ENCODE measurements around the gene GRIK3.

Gene GRIK3

GRCh38 chr1:36807262-36807661 is 227.1 kb downstream of the GRIK3 start:
- DNase-seq = no peak

GRCh38 chr1:36805979-36806640 is 228.2 kb downstream of the GRIK3 start:
- DNase-seq = no peak

GRCh38 chr1:36804669-36805314 is 229.5 kb downstream of the GRIK3 start:
- DNase-seq = no peak

GRCh38 chr1:36803868-36804570 is 230.3 kb downstream of the GRIK3 start:
- no peak for DNase-seq

GRCh38 chr1:36802018-36802417 is 232.3 kb downstream of the GRIK3 start:
- no peak for DNase-seq

GRCh38 chr1:36797761-36798160 is 236.6 kb downstream of the GRIK3 start:
- DNase-seq = no peak

- DNase-seq = no peak
These were observed 237.6 kb downstream of the GRIK3 start for GRCh38 chr1:36796733-36797132.

- DNase-seq = no peak
These were observed 238.2 kb downstream of the GRIK3 start for GRCh38 chr1:36796106-36796590.

- no peak for DNase-seq
These were observed 239.9 kb downstream of the GRIK3 start for GRCh38 chr1:36794460-36794859.

GRCh38 chr1:36793452-36793851 is 240.9 kb downstream of the GRIK3 start:
- no peak for DNase-seq

GRCh38 chr1:36792292-36792691 is 242.0 kb downstream of the GRIK3 start:
- DNase-seq = no peak

- no peak for DNase-seq
These were observed 244.1 kb downstream of the GRIK3 start for GRCh38 chr1:36790191-36790590.

- DNase-seq = no peak
These were observed 244.8 kb downstream of the GRIK3 start for GRCh38 chr1:36789535-36789934.

- DNase-seq = no peak
These were observed 246.9 kb downstream of the GRIK3 start for GRCh38 chr1:36787312-36787913.

- no peak for DNase-seq
These were observed 247.9 kb downstream of the GRIK3 start for GRCh38 chr1:36786425-36786824.

GRCh38 chr1:36784147-36784859 is 250.0 kb downstream of the GRIK3 start:
- no peak for DNase-seq

GRCh38 chr1:36783475-36783874 is 250.8 kb downstream of the GRIK3 start:
- DNase-seq = no peak

GRCh38 chr1:36782785-36783184 is 251.5 kb downstream of the GRIK3 start:
- no peak for DNase-seq

GRCh38 chr1:36782085-36782484 is 252.2 kb downstream of the GRIK3 start:
- DNase-seq = no peak

- DNase-seq = no peak
These were observed 253.2 kb downstream of the GRIK3 start for GRCh38 chr1:36781098-36781497.

- DNase-seq = no peak
These were observed 255.6 kb downstream of the GRIK3 start for GRCh38 chr1:36778740-36779139.

- DNase-seq = no peak
These were observed 257.1 kb downstream of the GRIK3 start for GRCh38 chr1:36776948-36777831.

Data from SW 1271 (cell line).